HepG2 (cell line): ENCODE data around the gene CCDC201. TPM values are rescaled to one million over a fixed set of nuclear protein-coding genes. Genes with fewer than 3 reads are reported as not detected.
A peak's percentile ranks its signal among the peaks of the same experiment; 100 is the strongest.

Experiments
- CREM ChIP-seq, 2 experiments: sonication (generic) in 1 of 2; formaldehyde crosslinking in 1 of 2; IDR thresholded peaks; 2 replicates each; pipeline versions ENCODE4 v1.4.0 to v1.6.1; 2016 to 2020; ENCODE audit warnings: antibody characterized with exemption in 1 of 2, mild to moderate bottlenecking in 1 of 2, missing genetic modification reagents in 1 of 2
- FOXJ3 ChIP-seq: sonication (generic); formaldehyde crosslinking; IDR thresholded peaks from 2 replicates; pipeline ENCODE4 v1.4.0; 2020; ENCODE audit warnings: missing genetic modification reagents, mild to moderate bottlenecking, borderline replicate concordance
- MEIS1 ChIP-seq: sonication (generic); formaldehyde crosslinking; IDR thresholded peaks from 2 replicates; pipeline ENCODE4 v1.9.0; 2021; ENCODE audit warnings: mild to moderate bottlenecking, missing genetic modification reagents, moderate library complexity, borderline replicate concordance
- MTF1 ChIP-seq: sonication (generic); formaldehyde crosslinking; IDR thresholded peaks from 2 replicates; pipeline ENCODE4 v1.5.0; 2020; ENCODE audit warnings: missing genetic modification reagents
- NAIF1 ChIP-seq: sonication (generic); formaldehyde crosslinking; IDR thresholded peaks from 2 replicates; pipeline ENCODE4 v1.5.0; 2020; ENCODE audit warnings: mild to moderate bottlenecking, missing genetic modification reagents, borderline replicate concordance
- PAF1 ChIP-seq: IDR thresholded peaks from 2 replicates; pipeline ENCODE4 v1.6.1; 2016; ENCODE audit warnings: missing genetic modification reagents, missing compliant biosample characterization
- PCBP2 ChIP-seq: fragments of 200-400 bp; formaldehyde crosslinking; optimal IDR thresholded peaks from 2 replicates; pipeline ENCODE3; 2018; ENCODE audit warnings: low read length, low read depth; ENCODE audit not compliant: poor library complexity, severe bottlenecking
- RBM39 ChIP-seq: fragments of 200-400 bp; formaldehyde crosslinking; IDR thresholded peaks from one replicate; pipeline ENCODE4 v1.6.1; 2018; ENCODE audit warnings: antibody characterized with exemption, mild to moderate bottlenecking, low read depth, low read length; ENCODE audit not compliant: poor library complexity, severe bottlenecking
- SETDB1 ChIP-seq: sonication (generic); formaldehyde crosslinking; IDR thresholded peaks from 2 replicates; pipeline ENCODE4 v1.5.1; 2020; ENCODE audit warnings: missing genetic modification reagents, mild to moderate bottlenecking, borderline replicate concordance
- SMAD1 ChIP-seq: sonication (generic); formaldehyde crosslinking; IDR thresholded peaks from 2 replicates; pipeline ENCODE4 v1.4.0; 2020; ENCODE audit warnings: missing genetic modification reagents, low read depth, mild to moderate bottlenecking, borderline replicate concordance
- TP53 ChIP-seq: sonication (generic); formaldehyde crosslinking; conservative IDR thresholded peaks from 2 replicates; pipeline ENCODE4 v1.4.0; 2020; ENCODE audit warnings: missing genetic modification reagents
- ZNF230 ChIP-seq: sonication (generic); formaldehyde crosslinking; IDR thresholded peaks from 2 replicates; pipeline ENCODE4 v1.4.0; 2020; ENCODE audit warnings: mild to moderate bottlenecking, missing genetic modification reagents
- ZNF264 ChIP-seq: sonication (generic); formaldehyde crosslinking; IDR thresholded peaks from 2 replicates; pipeline ENCODE4 v1.4.0; 2020; ENCODE audit warnings: missing genetic modification reagents
- ZNF614 ChIP-seq: IDR thresholded peaks from 2 replicates; pipeline ENCODE4 v1.6.1; 2018; ENCODE audit warnings: missing biosample characterization, missing genetic modification reagents, inconsistent platforms, borderline replicate concordance
- ZNF709 ChIP-seq: sonication (generic); formaldehyde crosslinking; IDR thresholded peaks from 2 replicates; pipeline ENCODE4 v1.5.0; 2020; ENCODE audit warnings: mild to moderate bottlenecking, missing genetic modification reagents
- ZNF788 ChIP-seq: sonication (generic); formaldehyde crosslinking; IDR thresholded peaks from 2 replicates; pipeline ENCODE4 v1.5.0; 2020; ENCODE audit warnings: mild to moderate bottlenecking, missing genetic modification reagents, borderline replicate concordance
- polyA plus RNA-seq, 8 experiments: library from polyadenylated mRNA; depleted of rRNA in 3 of 8; stranded (reverse) in 7 of 8; unstranded in 1 of 8; fragments of >200 nt; fragmentation: Illumina TruSeq in 4 of 8; extraction: Trizol in 4 of 8; gene quantifications; 2 replicates each; pipeline versions ENCODE4 v1.2.1 to v1.2.3, GENCODE V29; 2011 to 2016; ENCODE audit warnings: low read depth in 4 of 8, missing spikeins in 1 of 8, mixed read lengths in 1 of 8; ENCODE audit not compliant: insufficient read depth in 1 of 8
- total RNA-seq, 5 experiments: library from RNA; depleted of rRNA; stranded (reverse); fragments of >200 nt; fragmentation: Illumina TruSeq; extraction: Trizol; gene quantifications; 2 replicates each; pipeline ENCODE4 v1.2.3, GENCODE V29; 2016; ENCODE audit warnings: low read depth in 1 of 5
- TF ChIP-seq, protein P1 (sequence below): sonication (generic); formaldehyde crosslinking; conservative IDR thresholded peaks from 2 replicates; pipeline ENCODE4 v1.4.0; 2020; ENCODE audit warnings: missing genetic modification reagents
- TF ChIP-seq, protein P2 (sequence below): sonication (generic); formaldehyde crosslinking; IDR thresholded peaks from 2 replicates; pipeline ENCODE4 v1.4.0; 2020; ENCODE audit warnings: mild to moderate bottlenecking, missing genetic modification reagents
- TF ChIP-seq, protein P3 (sequence below): IDR thresholded peaks from 2 replicates; pipeline ENCODE4 v1.6.1; 2016; ENCODE audit warnings: low read depth, control low read depth
- TF ChIP-seq, protein P4 (sequence below): IDR thresholded peaks from 2 replicates; pipeline ENCODE4 v1.6.1; 2016; ENCODE audit warnings: low read depth
- TF ChIP-seq, protein P5 (sequence below): sonication (generic); formaldehyde crosslinking; IDR thresholded peaks from 2 replicates; pipeline ENCODE4 v1.8.0; 2022; ENCODE audit warnings: missing genetic modification reagents, mild to moderate bottlenecking, inconsistent platforms, borderline replicate concordance

CCDC201 gene
- total and polyA plus RNA-seq, 2 of the 13 experiments (the other 11 are each of a cell fraction or from before 2014, with no cell fraction given) = 0.92 TPM; not detected in 1

DNA sequence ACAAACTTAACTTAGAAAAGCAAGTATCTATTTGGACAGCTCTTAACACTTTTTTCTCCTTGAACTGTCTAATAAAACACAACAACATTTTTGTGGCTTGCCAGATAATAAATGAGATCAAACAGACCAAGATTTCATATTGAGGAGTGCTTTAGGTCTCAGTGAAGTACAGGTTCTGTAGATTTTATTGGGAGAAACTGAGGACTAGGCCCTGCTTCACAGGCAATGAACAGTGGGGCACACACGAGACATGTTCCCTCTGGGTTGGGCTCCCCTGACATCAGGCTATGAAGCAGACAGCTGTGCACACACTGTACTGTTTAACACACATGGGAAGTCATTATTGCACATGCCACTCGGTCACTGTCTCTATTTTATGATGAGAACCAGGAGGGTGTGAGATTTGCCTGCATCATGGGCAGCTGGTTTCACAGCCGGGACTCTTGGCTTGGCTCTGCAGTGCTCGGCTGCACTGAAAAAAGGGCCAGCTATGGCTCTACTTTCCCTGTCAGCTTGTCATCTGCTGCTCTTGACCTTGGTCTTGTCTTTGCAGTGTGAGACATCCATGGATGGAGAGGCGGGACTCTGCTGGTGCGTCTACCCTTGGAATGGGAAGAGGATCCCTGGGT is 19.6 kb upstream of the CCDC201 start (continued):
- TF ChIP-seq MTF1 (CRISPR knock-in tag) (no peak), ZNF264 (CRISPR knock-in tag) (peak; percentile 74; the same call in 1 of the 2 replicates), SMAD1 (no peak; the same call in 1 of the 2 replicates), CREM (IDR thresholded peaks at IDR 0.05) (no peak), CREM (CRISPR knock-in tag; IDR thresholded peaks at IDR 0.05) (no peak), SETDB1 (CRISPR knock-in tag) (no peak), ZNF230 (peak; percentile 31; the same call in 1 of the 2 replicates), PCBP2 (no peak), ZNF788 (0 out of 2 replicates have a peak, but pooled peaks have one; percentile 8), PAF1 (CRISPR knock-in tag) (peak; percentile 100), MEIS1 (CRISPR knock-in tag) (0 out of 2 replicates have a peak, but pooled peaks have one; percentile 59), RBM39 (no peak), ZNF614 (CRISPR knock-in tag) (peak; percentile 41; the same call in 1 of the 2 replicates), ZNF709 (CRISPR knock-in tag) (peak; percentile 71; the same call in 1 of the 2 replicates), FOXJ3 (CRISPR knock-in tag) (peak; percentile 48; the same call in 1 of the 2 replicates), NAIF1 (CRISPR knock-in tag) (0 out of 2 replicates have a peak, but pooled peaks have one; percentile 2), TP53 (CRISPR knock-in tag) (peak; percentile 81)
- TF ChIP-seq, protein P1, sequence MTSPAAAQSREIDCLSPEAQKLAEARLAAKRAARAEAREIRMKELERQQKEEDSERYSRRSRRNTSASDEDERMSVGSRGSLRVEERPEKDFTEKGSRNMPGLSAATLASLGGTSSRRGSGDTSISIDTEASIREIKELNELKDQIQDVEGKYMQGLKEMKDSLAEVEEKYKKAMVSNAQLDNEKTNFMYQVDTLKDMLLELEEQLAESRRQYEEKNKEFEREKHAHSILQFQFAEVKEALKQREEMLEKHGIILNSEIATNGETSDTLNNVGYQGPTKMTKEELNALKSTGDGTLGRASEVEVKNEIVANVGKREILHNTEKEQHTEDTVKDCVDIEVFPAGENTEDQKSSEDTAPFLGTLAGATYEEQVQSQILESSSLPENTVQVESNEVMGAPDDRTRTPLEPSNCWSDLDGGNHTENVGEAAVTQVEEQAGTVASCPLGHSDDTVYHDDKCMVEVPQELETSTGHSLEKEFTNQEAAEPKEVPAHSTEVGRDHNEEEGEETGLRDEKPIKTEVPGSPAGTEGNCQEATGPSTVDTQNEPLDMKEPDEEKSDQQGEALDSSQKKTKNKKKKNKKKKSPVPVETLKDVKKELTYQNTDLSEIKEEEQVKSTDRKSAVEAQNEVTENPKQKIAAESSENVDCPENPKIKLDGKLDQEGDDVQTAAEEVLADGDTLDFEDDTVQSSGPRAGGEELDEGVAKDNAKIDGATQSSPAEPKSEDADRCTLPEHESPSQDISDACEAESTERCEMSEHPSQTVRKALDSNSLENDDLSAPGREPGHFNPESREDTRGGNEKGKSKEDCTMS (CRISPR knock-in tag) = no peak
- TF ChIP-seq, protein P2, sequence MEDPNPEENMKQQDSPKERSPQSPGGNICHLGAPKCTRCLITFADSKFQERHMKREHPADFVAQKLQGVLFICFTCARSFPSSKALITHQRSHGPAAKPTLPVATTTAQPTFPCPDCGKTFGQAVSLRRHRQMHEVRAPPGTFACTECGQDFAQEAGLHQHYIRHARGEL = 0 out of 2 replicates have a peak, but pooled peaks have one; percentile 26
- TF ChIP-seq, protein P3, sequence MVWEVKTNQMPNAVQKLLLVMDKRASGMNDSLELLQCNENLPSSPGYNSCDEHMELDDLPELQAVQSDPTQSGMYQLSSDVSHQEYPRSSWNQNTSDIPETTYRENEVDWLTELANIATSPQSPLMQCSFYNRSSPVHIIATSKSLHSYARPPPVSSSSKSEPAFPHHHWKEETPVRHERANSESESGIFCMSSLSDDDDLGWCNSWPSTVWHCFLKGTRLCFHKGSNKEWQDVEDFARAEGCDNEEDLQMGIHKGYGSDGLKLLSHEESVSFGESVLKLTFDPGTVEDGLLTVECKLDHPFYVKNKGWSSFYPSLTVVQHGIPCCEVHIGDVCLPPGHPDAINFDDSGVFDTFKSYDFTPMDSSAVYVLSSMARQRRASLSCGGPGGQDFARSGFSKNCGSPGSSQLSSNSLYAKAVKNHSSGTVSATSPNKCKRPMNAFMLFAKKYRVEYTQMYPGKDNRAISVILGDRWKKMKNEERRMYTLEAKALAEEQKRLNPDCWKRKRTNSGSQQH (CRISPR knock-in tag) = peak; percentile 26; the same call in 1 of the 2 replicates
- TF ChIP-seq, protein P4, sequence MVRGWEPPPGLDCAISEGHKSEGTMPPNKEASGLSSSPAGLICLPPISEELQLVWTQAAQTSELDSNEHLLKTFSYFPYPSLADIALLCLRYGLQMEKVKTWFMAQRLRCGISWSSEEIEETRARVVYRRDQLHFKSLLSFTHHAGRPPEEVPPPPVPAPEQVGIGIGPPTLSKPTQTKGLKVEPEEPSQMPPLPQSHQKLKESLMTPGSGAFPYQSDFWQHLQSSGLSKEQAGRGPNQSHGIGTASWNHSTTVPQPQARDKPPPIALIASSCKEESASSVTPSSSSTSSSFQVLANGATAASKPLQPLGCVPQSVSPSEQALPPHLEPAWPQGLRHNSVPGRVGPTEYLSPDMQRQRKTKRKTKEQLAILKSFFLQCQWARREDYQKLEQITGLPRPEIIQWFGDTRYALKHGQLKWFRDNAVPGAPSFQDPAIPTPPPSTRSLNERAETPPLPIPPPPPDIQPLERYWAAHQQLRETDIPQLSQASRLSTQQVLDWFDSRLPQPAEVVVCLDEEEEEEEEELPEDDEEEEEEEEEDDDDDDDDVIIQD (CRISPR knock-in tag) = 0 out of 2 replicates have a peak, but pooled peaks have one; percentile 17
- TF ChIP-seq, protein P5, sequence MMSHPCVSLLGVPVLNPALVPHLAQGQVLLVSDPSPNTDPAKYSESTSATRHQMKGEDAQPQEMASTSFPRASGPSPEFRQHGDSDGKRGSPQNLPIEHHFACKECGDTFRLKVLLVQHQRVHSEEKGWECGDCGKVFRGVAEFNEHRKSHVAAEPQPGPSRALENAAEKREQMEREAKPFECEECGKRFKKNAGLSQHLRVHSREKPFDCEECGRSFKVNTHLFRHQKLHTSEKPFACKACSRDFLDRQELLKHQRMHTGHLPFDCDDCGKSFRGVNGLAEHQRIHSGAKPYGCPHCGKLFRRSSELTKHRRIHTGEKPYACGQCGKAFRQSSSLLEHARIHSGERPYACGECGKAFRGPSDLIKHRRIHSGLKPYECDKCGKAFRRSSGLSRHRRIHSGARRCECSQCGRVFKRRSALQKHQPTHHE (CRISPR knock-in tag) = peak; percentile 69; the same call in 1 of the 2 replicates
